Heart left ventricle (tissue), 16 donors: ENCODE measurements around the gene LMO3. TPM values are rescaled to one million over a fixed set of nuclear protein-coding genes. Genes with fewer than 3 reads are reported as not detected.

Experiments used
- ATAC-seq, 4 donors: fragments of 200-7000 bp; cut with Tn5 transposase; one replicate each; pipeline ENCODE4 v1.9.1; 2020 to 2022; ENCODE audit warnings: moderate library complexity in 4 of 4, mild to moderate bottlenecking in 3 of 4, moderate number of reproducible peaks in 1 of 4
- DNase-seq, 5 donors: peaks; one replicate each; pipeline ENCODE4 v3.0.0-alpha.2; 2020
- H3K27ac ChIP-seq, 12 donors: fragments of 200-600 bp; sonication (generic) in 4 of 12; one replicate each; pipeline versions ENCODE4 v1.5.0 to v1.8.0; 2016 to 2022; ENCODE audit warnings: mild to moderate bottlenecking in 2 of 12
- H3K27me3 ChIP-seq, 9 donors: fragments of 200-600 bp; sonication (generic) in 2 of 9; one replicate each; pipeline versions ENCODE4 v1.5.1 to v1.8.0; 2016 to 2022; ENCODE audit warnings: mild to moderate bottlenecking in 3 of 9
- H3K36me3 ChIP-seq, 9 donors: fragments of 200-600 bp; sonication (generic) in 2 of 9; one replicate each; pipeline versions ENCODE4 v1.5.0 to v1.8.0; 2018 to 2022; ENCODE audit warnings: mild to moderate bottlenecking in 2 of 9
- H3K4me1 ChIP-seq, 12 donors: fragments of 200-600 bp; sonication (generic) in 4 of 12; one replicate each; pipeline versions ENCODE4 v1.5.0 to v1.8.0; 2016 to 2022; ENCODE audit warnings: mild to moderate bottlenecking in 3 of 12
- H3K4me3 ChIP-seq, 12 donors: fragments of 200-600 bp; sonication (generic) in 4 of 12; one replicate each; pipeline versions ENCODE4 v1.5.0 to v1.8.0; 2017 to 2022; ENCODE audit warnings: mild to moderate bottlenecking in 9 of 12, moderate library complexity in 4 of 12
- H3K9me3 ChIP-seq, 12 donors: fragments of 200-600 bp; sonication (generic) in 4 of 12; one replicate each; pipeline versions ENCODE4 v1.5.0 to v1.8.0; 2016 to 2022; ENCODE audit warnings: mild to moderate bottlenecking in 1 of 12
- POLR2A ChIP-seq, 2 donors: fragments of 450-650 bp; IDR thresholded peaks; one replicate each; pipeline ENCODE4 v1.6.1; 2017; ENCODE audit warnings: antibody characterized with exemption in 2 of 2, mild to moderate bottlenecking in 2 of 2, moderate library complexity in 2 of 2
- WGBS, 4 donors: extraction: QIAGEN DNeasy Blood & Tissue Kit in 2 of 4; methylation state at CpG; one replicate each; pipeline versions ENCODE4 v1.1.5 to v1.1.7; 2013 to 2018; 5-methylcytosine and 5-hydroxymethylcytosine counted together
- intact Hi-C, 10 donors: fragments of 100-400 bp; cut with DNase I; formaldehyde crosslinking; loops; one replicate each; pipeline versions ENCODE4 v1.11.1 to v1.14.2; 2022
- polyA plus RNA-seq, 2 donors: library from polyadenylated mRNA; stranded (reverse); fragments of 200-250 nt; gene quantifications; one replicate each; pipeline ENCODE4 v1.2.3, GENCODE V29; 2013
- total RNA-seq, 9 donors: library from RNA; depleted of rRNA in 2 of 9; stranded (reverse); fragments of >200 nt in 2 of 9; fragmentation: NEBNext Ultra II Directional in 3 of 9; extraction: Animal tissue kit (Norgen Biotek cat#: 25700) in 3 of 9; gene quantifications; one replicate each; pipeline versions ENCODE4 v1.1.0 to v1.2.4, GENCODE V29; 2016 to 2023
- TF ChIP-seq, protein P1 (sequence below), 12 donors: fragments of 200-600 bp; sonication (generic) in 4 of 12; IDR thresholded peaks; one replicate each; pipeline versions ENCODE4 v1.5.0 to v1.8.0; 2018 to 2022; ENCODE audit warnings: antibody characterized with exemption in 12 of 12, mild to moderate bottlenecking in 5 of 12
- donor health status: ischemic (EF 13 %, LVEDD 7.1; RV severe dilation, severe dysfunction).
- donor health status: healthy with polysubstance abuse.
- donor health status: DM: no; HTN: yes; CAD: no.
- donor health status: DM: no; HTN: no; CAD: no.
- donor health status: ischemic (EF 25% LVEDD 6.9; RV normal size, moderate dysfunction).
- donor health status: ischemic (EF 25% LVEDD 5.7; RV mildly dilated, moderate dysfunction).
- donor health status: healthy.
- donor health status: DM: yes; HTN: yes; CAD: no.
- donor health status: ischemic (EF 35%, LVEDD 5.7; RV mildly dilated, moderate dysfunction).
- donor health status: nonischemic (EF 11% LVEDD 7.7; RV severe dilation, severe dysfunction).
- donor health status: DM: yes; HTN: yes; CAD: no.
- donor health status: PGD.
- donor health status: ischemic (EF 29% LVEDD 5.4; RV normal size, mild dysfunction).
- donor health status: nonischemic (EF 23%, LVEDD 6.1; RV moderate dilation, normal function).

The LMO3 gene
- total and polyA plus RNA-seq, 11 donors = 0.14 to 8.8 (median 0.96) TPM

GRCh38 chr12:16606201-16606849 lies 363 bp upstream of the LMO3 start:
- H3K36me3 ChIP-seq = no peaks in the 10 kb centered on the region
- peak overlapping the region in 7 of 12 donors; percentile 25 to 77 (median 64) for H3K27ac ChIP-seq
- peaks cover 0 to 14% (median 0%) of the 10 kb centered on the region in 12 donors for H3K4me1 ChIP-seq
- DNase-seq (peak in 3 of 5 donors; percentile 27 to 54 (median 33)), ATAC-seq (peak in 3 of 4 donors; percentile 63 to 69 (median 64))
- no peak for TF ChIP-seq POLR2A (IDR thresholded peaks at IDR 0.05)
- TF ChIP-seq, protein P1, sequence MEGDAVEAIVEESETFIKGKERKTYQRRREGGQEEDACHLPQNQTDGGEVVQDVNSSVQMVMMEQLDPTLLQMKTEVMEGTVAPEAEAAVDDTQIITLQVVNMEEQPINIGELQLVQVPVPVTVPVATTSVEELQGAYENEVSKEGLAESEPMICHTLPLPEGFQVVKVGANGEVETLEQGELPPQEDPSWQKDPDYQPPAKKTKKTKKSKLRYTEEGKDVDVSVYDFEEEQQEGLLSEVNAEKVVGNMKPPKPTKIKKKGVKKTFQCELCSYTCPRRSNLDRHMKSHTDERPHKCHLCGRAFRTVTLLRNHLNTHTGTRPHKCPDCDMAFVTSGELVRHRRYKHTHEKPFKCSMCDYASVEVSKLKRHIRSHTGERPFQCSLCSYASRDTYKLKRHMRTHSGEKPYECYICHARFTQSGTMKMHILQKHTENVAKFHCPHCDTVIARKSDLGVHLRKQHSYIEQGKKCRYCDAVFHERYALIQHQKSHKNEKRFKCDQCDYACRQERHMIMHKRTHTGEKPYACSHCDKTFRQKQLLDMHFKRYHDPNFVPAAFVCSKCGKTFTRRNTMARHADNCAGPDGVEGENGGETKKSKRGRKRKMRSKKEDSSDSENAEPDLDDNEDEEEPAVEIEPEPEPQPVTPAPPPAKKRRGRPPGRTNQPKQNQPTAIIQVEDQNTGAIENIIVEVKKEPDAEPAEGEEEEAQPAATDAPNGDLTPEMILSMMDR (IDR thresholded peaks at IDR 0.05) = no peak
- intact Hi-C loops = no loop called here
- H3K9me3 ChIP-seq = no peaks in the 10 kb centered on the region
- WGBS, 4 donors = 0 to 2% (median 1%) methylated on average over 26 of the region's 26 CpGs
- peaks cover 0 to 41% (median 12%) of the 10 kb centered on the region in 9 donors for H3K27me3 ChIP-seq
- H3K4me3 ChIP-seq = peak overlapping the region; percentile 14 to 61 (median 48)

DNA sequence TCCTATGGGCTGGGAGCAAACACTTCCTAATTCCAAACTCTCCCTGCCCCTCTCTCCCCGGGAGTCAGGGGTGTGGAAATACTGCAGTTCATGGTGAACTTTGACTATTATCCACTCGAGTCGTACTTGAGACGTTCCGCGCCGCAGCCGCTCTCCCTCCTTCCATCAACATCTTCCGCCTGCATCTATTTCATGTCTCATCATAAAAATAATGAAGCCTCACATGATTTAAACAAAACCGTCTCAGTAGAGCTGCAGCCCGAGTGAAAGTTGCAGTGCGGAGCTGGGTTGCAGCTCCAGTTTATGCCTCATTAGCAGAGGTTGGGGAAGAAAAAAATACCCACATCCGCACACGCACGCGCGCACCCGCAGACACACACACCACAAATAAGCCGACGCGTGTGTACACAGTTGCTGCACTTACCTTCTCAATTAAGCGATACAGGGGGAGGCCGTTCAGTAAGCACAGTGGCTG lies 283 bp downstream of the LMO3 start:
- peak overlapping the region; percentile 14 to 61 (median 48) for H3K4me3 ChIP-seq
- no peak for DNase-seq
- WGBS, 4 donors = 1% methylated on average over 23 of the region's 23 CpGs
- intact Hi-C loops = no loop called here
- peaks cover 0 to 38% (median 12%) of the 10 kb centered on the region in 9 donors for H3K27me3 ChIP-seq
- H3K36me3 ChIP-seq = no peaks in the 10 kb centered on the region
- peak in 2 of 4 donors; percentile 27 to 44 for ATAC-seq
- peaks cover 0 to 14% (median 0%) of the 10 kb centered on the region in 12 donors for H3K4me1 ChIP-seq
- H3K9me3 ChIP-seq = no peaks in the 10 kb centered on the region
- peak overlapping the region in 7 of 12 donors; percentile 25 to 77 (median 64) for H3K27ac ChIP-seq
- TF ChIP-seq POLR2A (IDR thresholded peaks at IDR 0.05) = no peak
- TF ChIP-seq, protein P1 (IDR thresholded peaks at IDR 0.05) = no peak

DNA sequence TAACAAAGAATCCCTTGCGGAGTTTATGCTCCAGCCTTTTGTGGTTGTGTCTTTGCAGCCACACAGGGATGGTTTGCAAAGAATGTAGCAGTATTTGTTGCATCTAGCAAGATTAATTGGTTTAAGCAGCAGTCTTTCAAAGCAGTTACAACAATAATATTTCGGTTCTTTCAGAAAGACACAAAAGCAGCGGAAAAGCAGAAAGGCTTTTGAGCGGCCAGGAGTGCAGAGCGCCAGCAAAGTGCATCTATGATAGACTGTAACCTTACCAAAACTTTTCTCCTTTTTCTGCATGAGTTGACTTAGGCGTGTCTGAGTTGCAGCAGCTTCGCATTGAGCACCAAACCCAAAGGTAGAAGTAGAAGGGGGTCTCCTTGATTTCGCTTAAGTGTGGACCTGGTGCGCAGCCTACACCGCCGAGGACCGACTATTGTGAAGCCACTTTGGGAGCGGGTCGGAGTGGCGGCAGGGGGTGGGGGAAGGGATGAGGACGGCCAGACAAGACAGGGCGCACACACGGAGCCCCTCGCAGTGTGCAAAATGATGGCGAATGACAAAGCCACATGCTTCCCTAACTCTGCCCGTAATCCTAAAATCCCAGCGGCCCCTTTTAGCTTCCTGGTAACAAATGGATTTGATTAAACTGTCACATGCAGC lies 1.2 kb downstream of the LMO3 start:
- WGBS, 4 donors = 16 to 28% (median 17%) methylated on average over 22 of the region's 22 CpGs
- Histone ChIP-seq H3K36me3 (no peaks in the 10 kb centered on the region), H3K27me3 (peaks cover 0 to 38% (median 12%) of the 10 kb centered on the region in 9 donors), H3K4me1 (peaks cover 0 to 14% (median 0%) of the 10 kb centered on the region in 12 donors), H3K9me3 (no peaks in the 10 kb centered on the region), H3K27ac (peak overlapping the region in 4 of 12 donors; percentile 14 to 77 (median 70)), H3K4me3 (peak overlapping the region in 9 of 12 donors; percentile 23 to 61 (median 49))
- peak in 1 of 5 donors; percentile 36 for DNase-seq
- no peak for ATAC-seq
- intact Hi-C loops = no loop called here
- TF ChIP-seq, protein P1 (IDR thresholded peaks at IDR 0.05) = no peak
- no peak for TF ChIP-seq POLR2A (IDR thresholded peaks at IDR 0.05)
